SJSA1 (cell line): ENCODE data around the gene JMJD7. TPM values are rescaled to one million over a fixed set of nuclear protein-coding genes. Genes with fewer than 3 reads are reported as not detected.

Source experiments
- DNase-seq, 2 experiments: peaks; one replicate each; pipeline ENCODE4 v3.0.0-alpha.2; 2015 to 2020; ENCODE audit warnings: low spot score in 2 of 2, low read depth in 1 of 2
- H3K27ac ChIP-seq: fragments of 250-450 bp; sonication (Bioruptor Pico); 2 replicates; pipeline ENCODE4 v1.5.1; 2020; ENCODE audit warnings: mild to moderate bottlenecking, moderate library complexity
- H3K27me3 ChIP-seq: fragments of 250-450 bp; sonication (Bioruptor Pico); replicated peaks from 2 replicates; pipeline ENCODE4 v1.5.1; 2020; ENCODE audit warnings: mild to moderate bottlenecking, moderate library complexity
- H3K36me3 ChIP-seq: fragments of 250-450 bp; sonication (Bioruptor Pico); 2 replicates; pipeline ENCODE4 v1.5.1; 2020; ENCODE audit warnings: mild to moderate bottlenecking
- H3K4me1 ChIP-seq: fragments of 250-450 bp; sonication (Bioruptor Pico); replicated peaks from 2 replicates; pipeline ENCODE4 v1.6.1; 2021; ENCODE audit warnings: mild to moderate bottlenecking
- H3K4me3 ChIP-seq: fragments of 250-450 bp; sonication (Bioruptor Pico); 2 replicates; pipeline ENCODE4 v1.5.1; 2020; ENCODE audit warnings: mild to moderate bottlenecking
- H3K9me3 ChIP-seq: fragments of 250-450 bp; sonication (Bioruptor Pico); replicated peaks from 2 replicates; pipeline ENCODE4 v1.5.1; 2020; ENCODE audit warnings: mild to moderate bottlenecking
- total RNA-seq: library from RNA; depleted of rRNA; stranded (reverse); fragments of >200 nt; shearing (Covaris generic); gene quantifications from 2 replicates; pipeline ENCODE4 v1.2.3, GENCODE V29; 2014

Gene JMJD7
- total RNA-seq, 1 experiment from 2014 or later: 9.4 TPM

DNA sequence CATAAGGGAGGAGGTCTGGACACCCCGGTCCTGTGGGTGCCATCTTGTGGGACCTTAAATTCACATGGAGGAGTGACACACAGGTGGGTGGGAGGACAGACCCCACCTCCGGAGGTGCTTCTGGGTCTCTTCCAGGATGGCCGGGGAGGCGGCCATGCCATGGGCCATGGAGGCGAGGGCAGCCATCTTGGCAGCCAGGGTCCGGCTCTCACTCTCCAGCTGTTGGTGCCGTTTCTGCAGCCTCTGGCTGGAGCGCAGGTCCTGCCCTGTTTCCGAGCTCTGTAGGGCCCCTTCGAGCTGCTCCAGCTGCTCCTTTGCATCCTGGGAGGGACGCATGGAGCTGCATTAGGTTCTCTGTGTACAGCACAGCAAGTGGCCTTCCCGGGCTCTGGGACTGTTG lies 46.8 kb downstream of the JMJD7 start:
- Histone ChIP-seq H3K9me3 (no peaks in the 10 kb centered on the region), H3K27me3 (no peaks in the 10 kb centered on the region), H3K4me3 (no peak overlapping the region), H3K36me3 (no peaks in the 10 kb centered on the region), H3K4me1 (no peaks in the 10 kb centered on the region), H3K27ac (no peak overlapping the region)
- DNase-seq: no peak

DNA sequence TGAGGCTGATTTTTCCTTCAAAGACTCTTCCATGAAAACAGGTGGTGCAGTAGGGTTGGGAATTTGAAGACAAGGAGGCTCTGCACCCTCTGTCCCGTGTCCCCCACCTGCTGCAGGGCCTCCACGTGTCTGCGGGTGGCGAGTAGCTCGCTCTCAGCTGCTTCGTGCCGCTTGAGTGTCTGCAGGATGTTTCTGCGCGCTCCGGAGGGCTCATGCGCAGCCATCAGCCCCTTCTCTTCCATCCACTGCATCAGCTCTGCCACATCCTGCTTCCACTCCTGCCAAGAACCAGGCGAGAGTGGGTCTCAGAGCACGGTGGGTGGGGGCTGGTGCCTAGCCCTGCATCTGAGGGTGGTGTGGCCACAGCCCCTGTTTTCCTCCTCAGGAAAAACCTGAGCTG lies 48.1 kb downstream of the JMJD7 start:
- Histone ChIP-seq H3K9me3 (no peaks in the 10 kb centered on the region), H3K4me1 (no peaks in the 10 kb centered on the region), H3K36me3 (no peaks in the 10 kb centered on the region), H3K27me3 (no peaks in the 10 kb centered on the region), H3K27ac (no peak overlapping the region), H3K4me3 (no peak overlapping the region)
- DNase-seq: no peak

DNA sequence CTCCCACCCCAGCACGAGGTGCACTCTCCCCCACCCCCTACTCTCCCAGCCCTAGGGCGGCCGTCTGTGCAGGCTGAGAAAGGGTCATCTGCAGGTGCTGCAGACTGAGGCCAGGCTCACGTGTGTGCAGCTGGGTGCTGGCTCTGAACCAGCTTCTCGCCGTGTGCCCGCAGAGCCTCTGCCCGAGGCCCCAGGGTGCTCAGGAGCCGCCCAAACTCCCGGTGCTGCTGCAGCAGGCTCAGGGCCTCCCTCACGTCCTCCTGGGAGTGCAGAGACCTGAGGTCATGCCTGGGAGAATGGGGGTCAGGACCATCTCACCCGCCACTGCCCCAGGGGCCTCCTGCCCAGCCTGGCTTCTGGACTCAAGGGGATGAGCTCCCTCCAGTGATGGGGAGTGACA lies 48.8 kb downstream of the JMJD7 start:
- H3K9me3 ChIP-seq: no peaks in the 10 kb centered on the region
- no peaks in the 10 kb centered on the region for H3K36me3 ChIP-seq
- no peak for DNase-seq
- H3K4me3 ChIP-seq: no peak overlapping the region
- no peaks in the 10 kb centered on the region for H3K4me1 ChIP-seq
- no peaks in the 10 kb centered on the region for H3K27me3 ChIP-seq
- H3K27ac ChIP-seq: no peak overlapping the region

DNA sequence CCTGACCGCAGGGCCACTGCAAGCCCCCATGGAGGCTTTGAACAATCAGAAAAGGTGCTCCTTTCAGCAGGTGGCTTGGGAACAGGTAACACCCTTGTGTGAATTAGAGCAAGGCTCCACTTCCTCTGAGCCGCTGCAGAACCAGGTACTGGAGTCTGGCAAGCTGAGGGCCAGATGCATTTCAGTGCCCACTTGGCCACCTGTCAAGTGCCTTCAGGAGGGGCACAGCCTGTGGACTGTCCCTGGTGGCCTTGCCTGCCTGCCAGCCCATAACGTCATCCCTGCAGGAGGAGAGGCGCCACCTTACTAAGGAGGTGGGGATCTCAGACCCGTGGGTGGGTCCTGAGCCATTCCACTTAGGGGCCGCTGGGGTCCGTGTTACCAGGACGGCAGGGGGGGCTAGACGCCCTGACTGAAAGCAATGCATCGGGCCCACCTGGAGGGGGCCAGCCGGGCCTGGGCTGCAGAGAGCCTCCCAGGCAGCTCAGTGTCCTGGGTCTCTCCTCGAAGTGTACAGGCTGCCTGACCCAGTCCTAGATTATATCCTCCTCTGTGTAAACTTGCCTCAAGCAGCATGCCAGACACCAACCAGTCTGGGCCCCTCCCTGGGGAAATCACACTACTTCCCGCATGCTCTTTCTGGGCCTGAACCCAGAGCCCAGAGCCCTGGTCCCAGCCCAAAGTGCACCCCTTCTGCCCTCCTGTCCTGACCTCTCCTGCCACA lies 49.9 kb downstream of the JMJD7 start:
- Histone ChIP-seq H3K27me3 (no peaks in the 10 kb centered on the region), H3K4me1 (no peaks in the 10 kb centered on the region), H3K4me3 (no peak overlapping the region), H3K27ac (no peak overlapping the region), H3K9me3 (no peaks in the 10 kb centered on the region), H3K36me3 (no peaks in the 10 kb centered on the region)
- DNase-seq: no peak

DNA sequence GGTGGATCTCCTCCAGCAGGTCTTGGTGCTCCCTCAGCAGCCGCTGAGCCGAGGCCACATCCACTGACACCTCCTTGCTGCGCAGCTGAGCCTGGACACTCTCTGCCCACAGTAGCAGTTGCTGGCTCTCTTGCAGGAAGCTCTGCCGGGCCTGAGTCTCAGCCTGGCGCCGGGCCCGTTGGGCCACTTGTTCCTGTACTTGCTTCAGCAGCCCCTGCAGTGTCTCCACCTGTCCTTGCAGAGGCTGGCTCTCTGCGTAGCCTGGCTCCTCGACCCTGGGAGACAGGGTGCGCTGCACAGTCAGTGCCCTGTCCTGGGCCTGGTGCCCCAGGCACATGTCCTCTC lies 50.4 kb downstream of the JMJD7 start:
- Histone ChIP-seq H3K36me3 (no peaks in the 10 kb centered on the region), H3K4me1 (no peaks in the 10 kb centered on the region), H3K4me3 (no peak overlapping the region), H3K27me3 (no peaks in the 10 kb centered on the region), H3K27ac (no peak overlapping the region), H3K9me3 (no peaks in the 10 kb centered on the region)
- no peak for DNase-seq

DNA sequence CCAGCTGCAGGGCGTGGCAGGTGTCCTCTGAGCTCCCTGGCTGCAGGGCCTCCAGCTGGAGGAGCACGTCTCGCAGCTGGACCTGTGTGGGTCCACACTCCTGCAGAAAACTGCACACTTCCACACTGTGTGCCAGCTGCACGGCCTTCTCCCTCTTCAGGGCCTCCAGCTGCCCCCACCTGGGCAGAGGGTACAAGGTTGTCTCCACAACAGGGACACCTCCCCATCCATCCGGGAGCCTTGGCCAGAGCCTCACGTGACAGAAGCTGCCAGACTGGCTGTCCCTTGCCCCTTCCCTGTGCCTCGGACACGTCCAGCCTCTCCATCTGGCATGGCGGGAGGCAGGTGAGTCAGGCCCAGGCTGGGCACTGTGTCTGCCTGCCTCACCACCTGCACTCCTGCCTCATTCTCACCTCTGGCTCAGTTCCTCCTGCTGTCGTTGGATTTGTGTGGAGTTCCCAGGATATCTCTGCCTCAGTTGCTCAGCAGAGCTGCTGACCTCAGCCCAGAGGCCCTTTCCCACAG lies 51.5 kb downstream of the JMJD7 start:
- no peaks in the 10 kb centered on the region for H3K4me1 ChIP-seq

DNA sequence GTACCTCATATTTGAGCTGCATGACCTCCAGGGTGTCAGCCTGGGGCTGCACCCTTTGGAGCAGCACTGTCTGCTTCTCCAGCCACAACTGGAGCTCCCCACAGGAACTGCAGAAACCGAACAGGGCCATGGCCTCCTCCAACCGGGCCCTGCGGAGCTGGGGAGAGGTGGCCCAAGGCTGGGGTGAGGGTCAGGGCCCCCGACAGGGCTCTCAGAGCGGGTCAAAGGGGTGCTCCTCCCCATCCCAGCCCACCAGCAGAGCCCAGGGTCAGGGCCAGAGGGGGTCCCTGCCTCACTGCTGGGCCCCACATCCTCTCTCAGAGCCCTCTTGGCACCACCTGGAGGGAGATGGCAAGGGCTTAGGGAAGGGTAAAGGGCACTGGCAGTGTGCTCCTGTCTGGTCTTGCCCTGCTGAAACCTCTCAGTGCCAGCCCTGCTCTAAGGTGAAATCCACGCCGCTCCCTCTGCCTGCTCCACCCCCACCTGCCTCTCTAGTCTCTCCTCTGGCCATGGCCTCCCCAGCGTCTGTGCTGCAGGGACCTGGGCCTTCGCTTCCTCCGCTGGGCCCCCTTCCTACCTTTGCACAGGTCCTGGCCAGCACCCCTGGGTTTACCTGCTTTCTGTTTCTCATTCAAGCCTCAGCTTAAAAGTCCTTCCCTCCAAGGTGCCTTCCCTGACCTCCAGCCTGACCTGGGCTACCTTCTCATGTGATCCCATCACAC lies 52.4 kb downstream of the JMJD7 start:
- H3K4me1 ChIP-seq: no peaks in the 10 kb centered on the region
- H3K36me3 ChIP-seq: no peaks in the 10 kb centered on the region
- no peak overlapping the region for H3K4me3 ChIP-seq
- DNase-seq: no peak
- no peaks in the 10 kb centered on the region for H3K27me3 ChIP-seq
- H3K9me3 ChIP-seq: no peaks in the 10 kb centered on the region
- no peak overlapping the region for H3K27ac ChIP-seq

More for the DNA sequence above, 51.5 kb downstream of the JMJD7 start:
- Histone ChIP-seq H3K9me3 (no peaks in the 10 kb centered on the region), H3K4me3 (no peak overlapping the region), H3K36me3 (no peaks in the 10 kb centered on the region), H3K27me3 (no peaks in the 10 kb centered on the region), H3K27ac (no peak overlapping the region)
- DNase-seq: no peak

DNA sequence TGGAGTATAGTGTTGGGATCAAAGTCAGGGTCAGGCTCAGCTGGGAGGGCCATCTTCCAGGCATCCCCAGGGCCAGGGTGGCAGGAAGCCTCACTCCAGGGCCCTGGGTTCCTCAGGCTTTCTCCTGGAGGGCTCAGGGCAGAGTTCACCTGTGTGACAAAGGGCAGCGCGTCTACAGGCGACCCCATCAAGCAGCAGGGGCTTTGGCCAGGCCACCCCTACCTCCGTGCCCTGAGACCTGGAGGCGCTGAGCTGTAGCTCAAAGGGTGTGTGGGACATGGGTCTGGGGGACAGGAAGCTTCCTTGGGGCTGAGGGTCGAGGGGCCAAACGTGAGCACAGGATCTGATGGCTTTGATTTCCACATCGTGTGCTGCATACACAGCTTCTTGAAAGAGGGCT lies 53.2 kb downstream of the JMJD7 start:
- H3K27ac ChIP-seq: no peak overlapping the region

DNA sequence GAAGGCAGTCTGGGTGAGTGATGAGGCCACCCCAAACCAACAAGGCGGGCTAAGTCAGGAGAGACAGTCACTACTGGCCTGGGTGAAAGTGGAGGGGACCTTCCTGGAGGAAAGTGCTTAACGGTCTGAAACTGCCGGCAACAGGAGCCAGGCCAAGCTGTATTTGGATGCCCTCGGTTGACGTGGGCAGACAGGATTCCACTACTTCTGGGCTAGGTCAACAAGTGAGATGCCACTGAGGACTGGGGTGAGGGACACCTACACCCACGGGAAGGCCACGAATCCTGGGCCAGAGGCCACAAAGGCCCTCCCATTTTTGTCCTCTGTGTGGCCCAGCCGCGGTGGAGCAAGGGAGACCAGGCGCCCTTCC lies 53.6 kb downstream of the JMJD7 start:
- no peaks in the 10 kb centered on the region for H3K36me3 ChIP-seq
- H3K4me3 ChIP-seq: no peak overlapping the region
- H3K27ac ChIP-seq: no peak overlapping the region
- no peaks in the 10 kb centered on the region for H3K9me3 ChIP-seq
- no peaks in the 10 kb centered on the region for H3K27me3 ChIP-seq
- DNase-seq: no peak
- no peaks in the 10 kb centered on the region for H3K4me1 ChIP-seq

More for the DNA sequence above, 53.2 kb downstream of the JMJD7 start:
- Histone ChIP-seq H3K4me1 (no peaks in the 10 kb centered on the region), H3K4me3 (no peak overlapping the region), H3K36me3 (no peaks in the 10 kb centered on the region), H3K9me3 (no peaks in the 10 kb centered on the region), H3K27me3 (no peaks in the 10 kb centered on the region)
- no peak for DNase-seq

DNA sequence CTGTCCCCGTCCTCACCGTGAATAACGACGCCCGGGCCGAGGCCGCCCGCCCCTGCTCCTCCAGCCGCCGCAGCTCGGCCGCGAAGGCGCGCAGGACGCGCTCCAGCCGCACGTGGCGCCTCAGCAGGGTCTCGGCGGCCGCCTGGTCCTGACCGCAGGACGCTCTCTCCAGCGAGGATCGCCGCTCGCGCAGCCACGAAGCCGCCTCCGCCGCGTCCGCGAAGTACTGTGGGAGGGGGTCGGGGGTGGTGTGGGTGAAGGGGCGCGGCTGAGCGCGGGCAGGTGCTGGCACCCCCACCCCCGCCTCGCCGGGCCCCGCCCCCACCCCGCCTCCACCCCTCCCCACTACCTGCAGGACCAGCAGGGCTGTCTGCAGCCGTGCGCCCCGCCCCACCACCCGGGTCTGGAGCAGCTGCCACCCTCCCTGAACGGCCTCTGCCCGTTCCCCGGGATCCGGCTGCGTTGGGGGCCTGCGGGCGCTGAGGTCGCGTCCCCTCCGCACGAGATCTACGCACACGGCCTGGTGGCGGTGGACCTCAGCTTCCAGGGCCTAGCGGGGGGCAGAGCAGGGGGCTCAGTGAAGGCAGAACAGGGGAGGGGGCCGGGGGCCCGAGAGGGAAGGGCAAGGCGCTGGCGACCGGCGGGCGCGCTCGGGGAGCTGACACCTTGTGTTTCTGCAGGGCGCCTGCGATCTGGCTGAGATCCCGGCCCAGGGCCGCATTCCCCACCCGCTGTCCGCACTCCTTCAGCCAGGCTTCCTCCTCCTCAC lies 54.2 kb downstream of the JMJD7 start:
- no peaks in the 10 kb centered on the region for H3K27me3 ChIP-seq
- H3K4me1 ChIP-seq: no peaks in the 10 kb centered on the region
- H3K9me3 ChIP-seq: no peaks in the 10 kb centered on the region
- no peak for DNase-seq
- no peak overlapping the region for H3K27ac ChIP-seq
- no peaks in the 10 kb centered on the region for H3K36me3 ChIP-seq
- no peak overlapping the region for H3K4me3 ChIP-seq

DNA sequence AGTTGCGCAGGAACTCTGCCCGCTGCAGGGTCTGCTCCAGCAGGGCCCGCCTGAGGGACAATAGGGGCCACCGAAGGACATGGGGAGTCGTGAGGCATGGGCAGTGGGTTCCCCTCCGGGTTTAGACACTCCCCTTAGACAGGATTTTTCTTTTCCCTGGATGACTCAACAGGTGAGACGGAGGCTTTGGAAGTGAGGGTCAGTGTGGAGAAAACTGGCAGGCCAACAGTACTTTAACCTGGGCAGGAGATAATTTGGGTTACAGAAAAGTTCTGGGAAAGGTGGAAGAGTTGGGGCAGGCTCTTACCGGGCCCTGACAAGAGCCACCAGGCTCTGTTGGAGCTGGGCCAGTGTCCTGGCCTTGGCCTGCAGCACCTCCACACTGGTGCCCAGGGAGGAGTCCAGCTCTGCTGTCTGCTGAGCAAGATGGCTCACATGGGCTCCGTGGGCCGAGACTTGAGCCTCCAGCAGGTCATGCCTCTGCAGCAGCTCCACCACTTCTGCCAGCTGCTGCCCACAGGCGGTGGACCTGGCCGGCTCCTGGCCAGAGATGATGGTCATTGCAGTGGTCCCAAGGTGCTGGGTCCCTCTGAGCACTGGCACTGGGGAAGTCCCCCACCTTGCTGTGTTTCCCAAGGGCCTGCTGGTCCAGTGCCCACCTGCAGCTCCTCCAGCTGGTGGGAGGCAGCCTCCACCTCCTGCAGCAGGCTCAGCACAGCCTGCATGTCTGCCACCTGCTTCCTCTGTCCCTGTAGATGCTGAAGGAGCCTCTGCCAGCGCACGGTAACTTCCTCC lies 55.0 kb downstream of the JMJD7 start:
- Histone ChIP-seq H3K9me3 (no peaks in the 10 kb centered on the region), H3K27me3 (no peaks in the 10 kb centered on the region), H3K36me3 (no peaks in the 10 kb centered on the region), H3K4me3 (no peak overlapping the region), H3K27ac (no peak overlapping the region), H3K4me1 (no peaks in the 10 kb centered on the region)
- no peak for DNase-seq

DNA sequence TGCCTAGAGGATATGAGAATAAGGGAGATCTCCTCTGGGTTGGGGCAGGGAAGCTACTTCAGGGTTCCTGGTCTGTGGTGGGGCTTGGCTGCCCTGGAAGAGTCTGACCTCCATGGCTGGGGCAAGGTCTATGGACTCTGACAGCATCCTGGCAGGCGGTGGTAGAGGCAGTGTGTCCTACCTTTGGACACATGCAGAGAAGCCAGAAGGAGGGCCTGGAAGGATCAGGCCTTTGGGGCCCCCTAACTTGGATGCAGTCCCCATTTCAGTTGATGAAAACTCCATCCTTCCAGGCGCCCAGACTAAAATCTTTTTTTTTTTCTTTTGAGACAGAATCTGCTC lies 55.6 kb downstream of the JMJD7 start:
- no peaks in the 10 kb centered on the region for H3K9me3 ChIP-seq
- H3K4me1 ChIP-seq: no peaks in the 10 kb centered on the region
- H3K27ac ChIP-seq: no peak overlapping the region
- H3K4me3 ChIP-seq: no peak overlapping the region
- H3K36me3 ChIP-seq: no peaks in the 10 kb centered on the region
- DNase-seq: no peak
- H3K27me3 ChIP-seq: no peaks in the 10 kb centered on the region

DNA sequence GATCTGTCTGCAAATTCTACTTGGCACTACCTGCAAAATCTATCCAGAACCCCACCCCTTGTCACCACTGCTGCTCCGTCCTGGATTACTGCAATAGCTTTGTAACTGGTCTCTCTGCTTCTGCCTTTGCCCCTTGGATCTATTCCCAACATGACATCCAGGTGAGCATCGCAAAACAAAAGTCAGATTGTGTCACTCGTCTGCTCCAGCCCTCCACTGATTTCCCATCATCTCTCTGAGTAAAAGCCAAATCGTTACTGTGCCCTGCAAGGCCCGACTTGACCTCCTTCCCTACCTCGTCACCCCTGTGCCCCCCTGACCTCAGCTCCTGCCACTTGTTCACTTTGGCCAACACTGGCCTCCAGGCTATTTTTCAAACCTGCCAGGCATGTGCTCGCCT lies 56.6 kb downstream of the JMJD7 start:
- Histone ChIP-seq H3K4me1 (no peaks in the 10 kb centered on the region), H3K9me3 (no peaks in the 10 kb centered on the region), H3K4me3 (no peak overlapping the region), H3K27ac (no peak overlapping the region), H3K27me3 (no peaks in the 10 kb centered on the region), H3K36me3 (no peaks in the 10 kb centered on the region)
- no peak for DNase-seq
